HG03342 (cell line): Measurements from ENCODE around the gene BAIAP2.

Experiments used
- ATAC-seq: cut with Tn5 transposase; IDR thresholded peaks from one replicate; pipeline ENCODE4 v1.9.1; 2021; ENCODE audit warnings: mild to moderate bottlenecking, moderate library complexity; ENCODE audit not compliant: unreplicated experiment

The BAIAP2 gene

GRCh38 chr17:81050645-81051625 lies 16.0 kb downstream of the BAIAP2 start:
- ATAC-seq: no peak

DNA sequence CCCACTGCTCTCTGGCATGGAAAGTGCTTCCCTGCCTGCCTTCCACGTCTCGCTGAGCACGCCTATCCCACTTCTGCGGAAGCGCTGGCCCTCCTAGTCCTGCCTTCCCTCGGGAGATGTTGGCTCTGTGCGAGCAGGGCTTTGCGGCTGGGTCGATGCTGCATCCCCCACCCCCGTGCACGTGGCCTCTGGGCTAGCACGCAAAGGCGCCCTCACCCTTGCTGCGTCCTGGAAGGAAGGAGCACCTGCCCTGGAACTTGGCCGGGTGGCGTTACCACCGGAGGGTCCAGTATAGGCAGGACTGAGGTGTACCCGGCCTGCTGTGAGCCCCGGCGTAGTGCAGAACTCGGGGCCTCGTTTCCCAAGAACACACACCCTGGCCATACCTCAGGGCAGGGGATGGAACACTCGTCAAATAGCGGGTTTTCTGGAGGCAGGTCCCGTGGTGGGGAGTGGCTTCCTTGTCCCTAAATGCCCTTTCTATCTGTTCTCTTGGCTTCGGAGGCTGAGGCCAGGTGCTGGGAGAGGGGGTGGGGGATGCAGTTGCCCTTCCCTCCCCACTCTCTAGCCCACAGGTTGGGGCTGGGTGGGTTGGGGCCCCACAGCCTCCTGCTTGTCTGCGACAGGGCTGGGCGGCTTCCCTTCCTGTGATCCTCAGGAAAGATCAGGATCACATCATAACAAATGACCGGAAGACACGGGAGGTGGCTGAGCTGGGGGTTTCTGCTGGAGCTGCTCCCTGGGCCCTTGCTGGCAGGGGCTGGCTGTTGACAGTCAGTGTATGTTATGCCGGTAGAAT lies 17.4 kb downstream of the BAIAP2 start:
- ATAC-seq: no peak

DNA sequence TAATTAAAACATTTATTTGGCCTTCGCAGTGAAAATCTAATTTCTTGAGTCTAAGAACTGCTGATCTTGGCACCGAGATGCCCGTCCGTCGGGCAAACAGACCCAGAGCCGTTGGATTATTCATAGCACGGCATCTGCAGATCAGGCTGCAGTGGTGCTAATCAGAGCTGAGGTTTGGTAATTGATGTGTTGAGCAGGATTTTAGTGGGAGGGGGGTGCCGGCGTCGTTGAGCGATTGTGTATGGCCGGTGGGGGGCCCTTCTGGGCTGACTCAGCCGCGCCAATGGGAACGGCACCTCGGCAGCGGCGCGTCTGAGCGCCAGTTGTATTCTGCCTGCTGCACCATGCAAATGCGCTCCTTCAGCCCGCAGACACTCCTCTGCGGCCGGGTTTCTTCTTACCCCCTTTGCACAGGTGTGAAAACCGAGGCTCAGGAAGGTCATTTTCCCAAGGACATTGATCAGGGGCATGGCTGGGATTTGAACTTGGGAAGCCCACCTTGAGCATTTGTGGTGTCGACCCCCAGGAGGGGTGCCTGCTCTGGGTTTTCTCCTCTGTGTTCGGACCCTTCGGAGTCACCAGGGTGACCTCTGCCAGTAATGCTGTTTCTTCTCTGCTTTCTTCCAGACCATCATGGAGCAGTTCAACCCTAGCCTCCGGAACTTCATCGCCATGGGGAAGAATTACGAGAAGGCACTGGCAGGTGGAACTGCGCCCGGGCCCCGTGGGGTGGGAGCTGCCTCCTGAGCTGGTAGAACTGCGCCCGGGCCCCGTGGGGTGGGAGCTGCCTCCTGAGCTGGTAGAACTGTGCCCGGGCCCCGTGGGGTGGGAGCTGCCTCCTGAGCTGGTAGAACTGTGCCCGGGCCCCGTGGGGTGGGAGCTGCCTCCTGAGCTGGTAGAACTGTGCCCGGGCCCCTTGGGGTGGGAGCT lies 18.4 kb downstream of the BAIAP2 start:
- ATAC-seq: no peak

GRCh38 chr17:81054308-81054707 lies 19.4 kb downstream of the BAIAP2 start:
- ATAC-seq: no peak

GRCh38 chr17:81054881-81055370 lies 20.0 kb downstream of the BAIAP2 start:
- no peak for ATAC-seq

- no peak for ATAC-seq
Observed at GRCh38 chr17:81056312-81056711, 21.4 kb downstream of the BAIAP2 start.

GRCh38 chr17:81057079-81057730 lies 22.3 kb downstream of the BAIAP2 start:
- ATAC-seq: no peak

- no peak for ATAC-seq
Observed at GRCh38 chr17:81057777-81058176, 22.8 kb downstream of the BAIAP2 start.

GRCh38 chr17:81058263-81058871 lies 23.4 kb downstream of the BAIAP2 start:
- ATAC-seq: no peak

- no peak for ATAC-seq
Observed at GRCh38 chr17:81059026-81059425, 24.1 kb downstream of the BAIAP2 start.

GRCh38 chr17:81060416-81060815 lies 25.5 kb downstream of the BAIAP2 start:
- ATAC-seq: no peak

GRCh38 chr17:81061027-81061735 lies 26.2 kb downstream of the BAIAP2 start:
- ATAC-seq: no peak

DNA sequence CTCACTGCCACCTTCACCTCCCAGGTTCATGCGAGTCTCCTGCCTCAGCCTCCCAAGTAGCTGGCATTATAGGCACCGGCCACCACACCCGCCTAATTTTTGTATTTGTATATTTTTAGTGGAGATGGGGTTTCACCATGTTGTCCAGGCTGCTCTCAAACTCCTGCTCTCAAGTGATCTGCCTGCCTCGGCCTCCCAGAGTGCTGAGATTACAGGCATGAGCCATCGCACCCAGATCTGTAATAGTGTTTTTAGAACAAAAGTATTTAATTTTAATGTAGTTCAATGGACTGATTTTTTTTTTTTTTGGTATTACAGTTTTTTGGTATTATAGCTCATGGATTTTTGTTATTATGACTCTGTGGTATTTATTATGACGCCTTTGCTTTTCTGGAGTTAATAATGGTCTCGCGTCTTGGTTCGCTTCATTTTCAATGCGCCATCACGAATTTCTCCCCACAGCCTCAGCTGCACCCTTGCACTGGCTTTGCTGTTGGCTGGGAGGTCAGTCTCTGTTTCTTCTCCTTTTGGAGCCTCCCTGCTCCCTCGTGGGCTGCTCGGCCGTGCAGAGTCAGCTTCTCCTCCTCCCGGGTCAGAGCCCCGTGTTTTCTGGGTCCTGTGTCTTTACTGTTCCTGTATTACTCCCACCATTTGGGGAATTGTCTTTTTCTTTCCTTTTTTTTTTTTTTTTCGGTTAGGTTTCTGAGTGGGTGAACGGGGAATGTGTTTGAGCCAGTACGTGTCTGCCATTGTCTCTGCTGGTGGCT lies 27.2 kb downstream of the BAIAP2 start:
- ATAC-seq: no peak

- no peak for ATAC-seq
Observed at GRCh38 chr17:81063106-81064093, 28.4 kb downstream of the BAIAP2 start.

DNA sequence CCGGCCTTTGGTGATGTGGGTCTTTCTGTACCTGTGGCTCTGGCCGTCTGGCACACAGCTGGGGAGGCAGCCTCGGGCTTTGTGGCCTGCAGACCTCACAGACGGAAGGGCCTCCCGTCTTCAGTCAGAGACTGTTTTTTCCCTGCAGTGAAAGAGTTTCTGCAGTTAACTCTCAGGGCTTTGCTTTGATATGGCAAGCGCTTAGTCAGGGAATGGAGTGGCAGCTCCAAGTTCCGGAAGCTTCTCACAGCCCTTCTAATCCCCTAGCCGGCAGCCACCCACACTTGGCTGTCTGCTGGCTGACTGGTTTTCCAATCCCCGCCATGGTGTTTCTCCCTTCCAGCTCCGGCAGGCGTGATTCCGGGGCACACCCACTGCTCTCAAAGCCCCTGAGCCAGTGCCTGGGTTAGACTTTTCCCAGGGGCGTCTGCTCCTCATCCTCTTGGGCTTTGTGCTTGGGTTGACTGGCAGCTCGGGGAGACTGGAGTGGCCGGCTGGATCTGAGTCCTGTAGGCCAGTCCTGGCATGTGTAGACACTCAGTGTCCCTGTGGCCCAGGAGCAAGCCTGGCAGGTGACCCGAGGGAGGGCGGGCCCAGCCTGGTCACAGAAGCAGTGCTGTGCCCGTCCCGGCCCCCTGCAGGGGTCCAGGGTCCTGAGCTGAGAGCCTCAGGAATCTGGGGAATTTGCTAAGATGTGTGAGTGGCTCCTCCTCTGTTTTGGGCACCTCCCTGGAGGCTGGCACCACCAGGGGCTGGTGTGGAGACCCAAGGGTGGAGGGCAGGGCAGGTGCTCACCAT lies 29.9 kb downstream of the BAIAP2 start:
- ATAC-seq: no peak

GRCh38 chr17:81065500-81065899 lies 30.5 kb downstream of the BAIAP2 start:
- ATAC-seq: no peak
